ACHN (cell line): ENCODE data around the gene ST6GALNAC1.
A peak's percentile ranks its signal among the peaks of the same experiment; 100 is the strongest.
"Not testable (repeated sequence)": the region's sequence is repeated elsewhere in the genome, so short reads cannot be mapped to it uniquely, and the experiment has no call there.

Source experiments
- DNase-seq: peaks from one replicate; pipeline ENCODE4 v3.0.0-alpha.2; 2015
- in situ Hi-C: cut with HindIII; loops from 2 replicates; pipeline ENCODE4 v1.10.0; 2017; ENCODE audit warnings: low sequenced_read_pairs, low pct_ligation_motif_present, low pct_unique_long_range_greater_than_20kb

ST6GALNAC1 gene

DNA sequence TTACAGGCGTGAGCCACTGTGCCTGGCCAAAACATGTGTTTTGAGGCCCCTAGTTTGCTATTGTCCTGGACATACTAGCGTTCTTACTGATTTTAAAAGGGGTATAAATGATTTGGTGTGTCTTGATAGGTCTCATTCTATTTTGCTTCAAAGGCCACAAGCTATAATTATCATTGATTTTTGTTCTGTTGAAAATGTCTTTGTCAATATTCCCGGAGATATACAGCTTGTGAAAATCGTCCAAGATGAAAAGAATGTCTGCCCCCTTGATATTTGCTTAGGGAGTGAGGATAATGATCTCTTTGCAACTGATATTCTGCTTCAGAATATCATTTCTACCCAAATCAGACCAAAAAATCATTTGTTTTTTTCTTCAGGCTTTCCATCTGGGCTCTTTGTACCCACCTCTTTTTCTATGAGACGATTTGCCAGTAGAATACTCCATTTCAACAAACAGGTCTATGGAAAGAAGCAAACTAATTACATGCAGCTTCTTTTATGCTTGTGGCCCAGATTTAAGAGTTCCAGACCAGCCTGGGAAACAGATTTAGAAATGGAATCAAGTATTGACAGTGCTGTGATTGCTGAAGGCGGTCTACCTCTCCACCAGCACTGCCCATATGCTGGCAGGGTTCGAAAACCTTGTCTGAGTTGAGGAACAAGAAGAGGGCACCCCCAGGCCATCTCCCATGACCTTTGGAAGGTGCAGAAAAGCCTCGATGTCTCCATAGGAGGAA lies 14.1 kb upstream of the ST6GALNAC1 start:
- DNase-seq: no peak
- in situ Hi-C loops: no loop called here

- DNase-seq: no peak
- in situ Hi-C loops: no loop called here
These were observed 10.9 kb upstream of the ST6GALNAC1 start for GRCh38 chr17:76654408-76654807.

- in situ Hi-C loops: no loop called here
- no peak for DNase-seq
These were observed 6.9 kb upstream of the ST6GALNAC1 start for GRCh38 chr17:76650504-76650903.

- no peak for DNase-seq
These were observed 3.2 kb upstream of the ST6GALNAC1 start for GRCh38 chr17:76646712-76647111.

GRCh38 chr17:76645481-76645880 lies 1.9 kb upstream of the ST6GALNAC1 start:
- no peak for DNase-seq
- in situ Hi-C loops: loop anchor here (10.0 kb wide), 1 partner anchor 71 kb away; no protein-coding TSS in a partner anchor

More at GRCh38 chr17:76646712-76647111, 3.2 kb upstream of the ST6GALNAC1 start:
- in situ Hi-C loops: loop anchor here (10.0 kb wide), 1 partner anchor 72 kb away; no protein-coding TSS in a partner anchor

- peak; percentile 39 for DNase-seq
- in situ Hi-C loops: loop anchor here (10.0 kb wide), 1 partner anchor 70 kb away; no protein-coding TSS in a partner anchor
These were observed 1.4 kb upstream of the ST6GALNAC1 start for GRCh38 chr17:76644995-76645394.

DNA sequence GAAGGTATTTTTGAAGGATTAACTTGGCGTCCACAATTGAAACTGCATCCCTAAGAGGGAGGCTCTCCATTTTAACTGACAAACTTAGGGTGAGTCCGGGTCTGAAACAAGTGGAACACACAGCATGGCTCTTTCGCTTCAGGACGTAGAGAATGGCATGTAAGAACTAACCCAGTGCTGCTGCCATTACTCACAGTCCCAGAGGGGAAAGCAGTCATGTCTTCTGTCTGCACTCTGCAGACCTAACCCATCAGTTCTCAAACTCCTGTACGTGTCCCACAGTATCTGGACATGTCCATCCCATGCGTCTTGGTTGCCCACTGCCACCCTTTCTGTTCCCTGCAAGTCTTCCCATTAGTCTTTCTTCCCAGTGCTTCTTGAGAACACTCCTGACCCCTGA lies 563 bp downstream of the ST6GALNAC1 start:
- no peak for DNase-seq
- in situ Hi-C loops: loop anchor here (10.0 kb wide), 1 partner anchor 68 kb away; no protein-coding TSS in a partner anchor

DNA sequence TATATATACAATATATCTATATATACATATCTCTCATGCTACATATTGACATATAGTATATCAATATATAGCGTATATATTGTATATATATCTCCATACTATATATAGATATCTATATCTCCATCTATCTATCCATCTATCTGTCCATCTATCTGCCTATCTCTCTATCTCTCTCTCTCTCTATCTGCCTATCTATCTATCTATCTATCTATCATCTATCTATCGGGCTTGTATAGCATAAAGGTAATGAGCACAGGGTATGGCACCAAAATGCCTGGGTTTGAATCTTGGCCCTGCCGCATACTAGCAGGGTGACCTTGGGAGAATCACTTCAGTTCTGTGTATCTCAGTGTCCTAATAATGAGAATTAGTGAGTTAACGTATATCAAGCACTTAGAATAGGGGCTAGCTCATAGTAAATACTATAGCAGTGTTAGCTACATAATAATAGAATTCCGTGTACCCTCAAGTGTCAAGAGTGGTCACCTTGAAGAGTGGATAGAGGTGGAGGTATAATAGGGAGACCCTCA lies 1.5 kb downstream of the ST6GALNAC1 start:
- in situ Hi-C loops: loop anchor here (10.0 kb wide), 1 partner anchor 67 kb away; no protein-coding TSS in a partner anchor
- DNase-seq: no peak

DNA sequence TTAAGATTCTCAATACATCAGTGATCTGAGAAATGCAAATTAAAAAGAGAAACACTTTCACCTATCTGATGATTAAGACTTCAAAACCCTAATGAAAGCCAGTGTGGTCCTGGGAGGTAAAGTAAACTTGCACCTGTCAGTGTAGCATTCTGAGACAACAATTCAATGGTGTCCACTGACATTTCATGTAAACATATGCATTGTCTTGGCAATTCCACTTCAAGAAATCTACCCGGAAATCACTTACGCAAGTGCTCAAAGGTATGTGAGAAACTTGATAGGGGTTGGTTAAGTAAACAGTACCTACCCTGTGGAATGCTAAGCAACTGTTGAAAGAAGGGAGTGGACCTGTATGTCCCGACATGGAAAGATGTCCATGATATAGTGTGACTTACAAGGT lies 2.1 kb downstream of the ST6GALNAC1 start:
- no peak for DNase-seq
- in situ Hi-C loops: loop anchor here (10.0 kb wide), 1 partner anchor 67 kb away; no protein-coding TSS in a partner anchor

DNA sequence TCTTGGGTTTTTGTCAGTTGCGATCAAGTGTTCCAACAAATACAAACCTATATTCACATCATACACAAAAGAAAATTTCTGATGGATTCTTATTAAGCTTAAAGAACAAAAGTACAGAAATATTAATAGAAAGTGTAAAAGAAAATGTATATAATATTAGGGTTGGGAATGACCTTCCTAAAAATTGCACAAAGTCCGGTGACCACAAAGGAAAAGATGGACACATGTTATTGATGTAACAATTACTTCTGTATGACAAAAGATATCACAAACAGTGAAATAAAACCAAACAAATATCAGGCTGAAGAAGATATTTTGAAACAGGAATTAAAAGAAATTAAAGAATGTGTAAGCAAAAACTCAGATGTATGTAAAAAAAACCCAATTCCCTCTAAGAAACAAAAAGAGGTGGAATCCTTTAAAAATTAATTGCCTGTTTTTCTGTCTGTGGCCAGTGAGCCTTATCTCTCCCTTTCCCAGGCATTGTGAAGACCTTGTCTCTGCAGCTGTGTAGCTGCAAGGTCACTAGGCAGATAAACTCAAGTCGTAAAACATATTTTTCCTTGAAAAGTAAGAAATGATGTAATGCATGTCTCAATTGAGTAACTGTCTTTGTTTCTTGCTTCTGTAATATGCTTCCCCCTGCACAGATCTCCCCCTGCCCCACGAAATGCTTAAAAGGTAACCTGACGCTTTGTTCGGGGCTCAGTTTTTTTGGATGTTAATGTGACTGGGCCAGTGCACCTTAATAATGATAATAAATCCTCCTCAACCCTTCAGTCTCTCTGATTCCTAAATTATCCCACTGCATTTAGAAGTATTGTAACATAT lies 2.8 kb downstream of the ST6GALNAC1 start:
- DNase-seq: no peak
- in situ Hi-C loops: loop anchor here (10.0 kb wide), 1 partner anchor 66 kb away; no protein-coding TSS in a partner anchor

DNA sequence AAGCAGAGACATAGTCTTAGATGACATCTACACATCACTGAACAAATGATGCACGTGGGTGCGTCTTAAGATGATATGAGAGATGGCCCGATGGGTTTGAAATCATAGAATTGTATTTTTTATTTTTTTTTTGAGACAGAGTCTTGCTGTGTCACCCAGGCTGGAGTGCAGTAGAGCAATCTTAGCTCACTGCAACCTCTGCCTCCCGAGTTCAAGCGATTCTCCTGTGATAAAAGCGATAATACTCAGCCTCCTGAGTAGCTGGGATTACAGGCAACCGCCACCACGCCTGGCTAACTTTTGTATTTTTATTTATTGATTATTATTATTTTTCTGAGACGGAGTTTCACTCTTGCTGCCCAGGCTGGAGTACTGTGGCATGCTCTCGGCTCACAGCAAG lies 5.3 kb downstream of the ST6GALNAC1 start:
- in situ Hi-C loops: no loop called here
- no peak for DNase-seq

GRCh38 chr17:76636486-76637206 lies 6.9 kb downstream of the ST6GALNAC1 start:
- DNase-seq, in situ Hi-C loops: not testable (repeated sequence)

DNA sequence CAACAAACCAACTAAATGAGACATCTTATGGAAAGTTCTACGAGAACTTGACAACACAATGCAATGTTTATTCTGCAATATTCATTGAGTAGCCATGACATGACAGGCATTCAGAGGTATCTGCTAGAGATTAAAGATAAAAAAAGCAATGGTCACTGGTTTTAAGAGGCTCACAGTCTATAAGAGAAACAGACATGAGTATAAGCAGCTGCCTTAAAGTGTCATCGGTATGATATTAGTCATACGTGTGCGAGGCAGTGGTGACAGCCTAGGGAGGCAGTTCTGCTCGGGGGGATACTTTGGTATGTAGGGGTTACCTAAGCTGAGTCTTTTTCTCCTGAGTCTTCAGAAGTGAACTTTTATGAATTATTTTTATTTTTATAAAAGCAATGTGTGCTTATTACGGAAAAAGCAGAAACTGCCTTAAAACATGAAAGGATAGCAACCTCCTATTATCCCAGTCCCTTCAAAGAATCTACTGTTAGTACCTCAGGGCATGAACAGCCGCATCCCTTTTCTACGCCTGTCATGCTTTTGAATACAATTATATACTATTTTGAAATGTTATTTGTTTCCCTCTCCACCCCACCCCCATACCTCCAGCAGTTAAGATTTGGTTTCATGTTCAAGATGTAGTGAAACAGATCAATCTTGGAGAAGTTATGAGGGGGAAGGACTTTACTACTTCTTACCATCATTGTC lies 7.7 kb downstream of the ST6GALNAC1 start:
- in situ Hi-C loops: no loop called here
- no peak for DNase-seq

GRCh38 chr17:76635039-76635438 lies 8.5 kb downstream of the ST6GALNAC1 start:
- DNase-seq: no peak
- in situ Hi-C loops: no loop called here

DNA sequence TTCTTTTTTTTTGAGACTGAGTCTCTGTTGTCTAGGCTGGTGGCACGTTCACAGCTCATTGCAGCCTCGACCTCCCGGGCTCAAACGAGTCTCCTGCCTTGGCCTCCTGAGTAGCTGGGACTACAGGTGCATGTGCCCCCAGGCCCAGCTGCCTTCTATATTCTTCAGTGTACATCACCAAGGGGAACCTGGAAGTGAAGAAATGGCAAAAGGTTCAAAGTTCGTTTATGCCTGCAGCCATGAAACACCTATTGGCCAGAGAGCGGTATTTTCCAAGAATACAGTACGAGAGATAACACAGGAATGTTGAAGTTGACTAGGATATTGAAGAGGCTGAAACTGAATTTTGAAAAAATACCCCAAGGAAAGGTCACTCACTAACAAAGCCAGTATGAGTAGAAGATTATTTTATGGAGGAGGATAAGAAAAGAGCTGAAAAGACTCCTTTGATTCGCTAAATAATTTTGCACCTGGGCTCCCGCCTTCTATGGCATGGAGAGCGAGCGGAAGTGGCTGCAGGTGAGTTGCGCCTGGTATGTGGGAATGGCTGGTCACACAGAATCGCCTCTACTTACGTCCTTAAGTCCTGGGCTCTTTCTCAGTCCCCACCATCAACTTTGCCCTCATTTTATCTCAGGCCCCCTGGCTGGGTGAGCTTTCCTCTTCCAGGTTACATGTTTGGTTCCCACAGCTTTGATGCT lies 9.8 kb downstream of the ST6GALNAC1 start:
- no peak for DNase-seq

DNA sequence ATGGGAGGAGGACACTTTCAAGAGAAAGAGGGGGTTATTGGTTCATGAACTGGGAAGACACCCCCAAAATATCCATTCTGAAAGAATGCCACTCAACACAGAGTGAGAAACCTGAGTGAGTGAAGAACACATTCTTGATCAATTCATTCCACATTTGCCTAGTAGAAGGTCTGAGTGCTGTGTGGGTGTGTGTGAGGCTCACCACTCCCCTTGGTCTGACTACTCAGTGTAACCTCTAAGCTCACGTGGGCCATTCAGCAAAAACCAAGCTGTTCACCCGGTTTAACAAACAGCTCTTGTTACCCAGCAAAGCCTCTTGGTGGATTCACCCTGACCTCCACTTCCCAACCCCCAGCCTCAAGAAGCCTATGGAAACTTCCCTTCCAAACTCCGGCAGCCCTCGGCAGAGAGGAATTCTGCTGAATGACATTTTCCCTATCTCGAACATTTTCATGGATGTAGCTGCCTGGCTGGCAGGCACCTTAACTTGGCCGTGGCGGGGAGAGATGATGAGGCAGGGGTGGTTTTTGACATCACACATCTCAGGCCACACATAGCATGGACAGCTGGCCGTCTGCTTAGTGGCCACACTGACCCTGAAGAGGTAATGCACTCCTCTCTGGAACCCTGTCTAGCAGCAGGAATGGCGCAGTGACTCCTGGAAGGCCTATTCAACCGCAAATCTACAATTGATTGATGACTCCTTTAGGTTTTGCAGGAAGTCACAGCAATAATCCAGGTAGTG lies 11.6 kb downstream of the ST6GALNAC1 start:
- DNase-seq: no peak
- in situ Hi-C loops: no loop called here

More for the DNA sequence above, 9.8 kb downstream of the ST6GALNAC1 start:
- in situ Hi-C loops: no loop called here

- DNase-seq: no peak
- in situ Hi-C loops: no loop called here
These were observed 13.4 kb downstream of the ST6GALNAC1 start for GRCh38 chr17:76630151-76630550.
